Activated B cell treated with CpG ODN at 0.5 μM for 24 hours (primary cell): ENCODE results near the gene ATP2A1. TPM values are rescaled to one million over a fixed set of nuclear protein-coding genes. Genes with fewer than 3 reads are reported as not detected.
A peak's percentile ranks its signal among the peaks of the same experiment; 100 is the strongest.

Experiments
- ATAC-seq: fragments of 200-7000 bp; cut with Tn5 transposase; one replicate; pipeline ENCODE4 v1.10.0; 2021; ENCODE audit warnings: low read depth, mild to moderate bottlenecking, moderate library complexity
- CTCF ChIA-PET: fragments of 350-600 bp; sonication (Branson Sonifier 250); formaldehyde crosslinking; loops from one replicate; lab custom pipeline; 2021; ENCODE audit warnings: antibody characterized with exemption; lab: Charles Lee
- POLR2A ChIA-PET: fragments of 350-600 bp; sonication (Branson Sonifier 250); formaldehyde crosslinking; loops from one replicate; lab custom pipeline; 2021; ENCODE audit warnings: antibody characterized with exemption; lab: Charles Lee
- DNase-seq: peaks from one replicate; pipeline ENCODE4 v3.0.0; 2022
- H3K27ac Mint-ChIP-seq: one replicate; pipeline ENCODE4 v1.8.0; 2020; ENCODE audit warnings: mixed read lengths
- H3K27me3 Mint-ChIP-seq: one replicate; pipeline ENCODE4 v1.8.0; 2021; ENCODE audit warnings: mixed read lengths
- H3K36me3 Mint-ChIP-seq: one replicate; pipeline ENCODE4 v1.8.0; 2021; ENCODE audit warnings: low read depth, mixed read lengths
- H3K4me1 Mint-ChIP-seq: one replicate; pipeline ENCODE4 v1.8.0; 2021; ENCODE audit warnings: mixed read lengths
- H3K4me3 Mint-ChIP-seq: one replicate; pipeline ENCODE4 v1.8.0; 2020; ENCODE audit warnings: mild to moderate bottlenecking, mixed read lengths
- H3K9me3 Mint-ChIP-seq: one replicate; pipeline ENCODE4 v1.8.0; 2020; ENCODE audit warnings: mixed read lengths
- intact Hi-C: fragments of 100-400 bp; cut with micrococcal nuclease; formaldehyde crosslinking; loops from one replicate; pipeline ENCODE4 v1.15.1; 2024
- total RNA-seq: library from RNA; stranded (reverse); gene quantifications from 2 replicates; pipeline ENCODE4 v1.2.3, GENCODE V29; 2022
- TF ChIP-seq, protein P1 (sequence below): fragments of 200-600 bp; IDR thresholded peaks from one replicate; pipeline ENCODE4 v1.8.0; 2022; ENCODE audit warnings: antibody characterized with exemption, mild to moderate bottlenecking

Gene ATP2A1
- total RNA-seq, 1 donor from 2014 or later, result 1.0 TPM

DNA sequence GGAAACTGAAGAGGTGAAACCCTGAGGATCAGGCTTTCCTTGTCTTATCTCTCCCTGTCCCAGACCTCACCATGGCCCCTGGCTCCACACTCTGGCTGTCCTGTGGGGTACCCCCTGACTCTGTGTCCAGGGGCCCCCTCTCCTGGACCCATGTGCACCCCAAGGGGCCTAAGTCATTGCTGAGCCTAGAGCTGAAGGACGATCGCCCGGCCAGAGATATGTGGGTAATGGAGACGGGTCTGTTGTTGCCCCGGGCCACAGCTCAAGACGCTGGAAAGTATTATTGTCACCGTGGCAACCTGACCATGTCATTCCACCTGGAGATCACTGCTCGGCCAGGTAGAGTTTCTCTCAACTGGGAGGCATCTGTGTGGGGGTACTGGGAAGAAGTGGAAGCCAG is 54.9 kb downstream of the ATP2A1 start:
- DNase-seq (no peak), ATAC-seq (no peak)
- Mint-ChIP-seq H3K4me1 (peaks cover 74% of the 10 kb centered on the region), H3K27me3 (no peaks in the 10 kb centered on the region), H3K36me3 (peaks cover 52% of the 10 kb centered on the region), H3K4me3 (peak overlapping the region; percentile 99), H3K9me3 (no peaks in the 10 kb centered on the region), H3K27ac (peak overlapping the region; percentile 98)
- ChIA-PET CTCF (interaction anchor here (1.0 to 7.4 kb wide), 5 partner anchors 10 to 60 kb away, joined by 4 to 51 read pairs (median 4); partner anchors contain the start of gene NFATC2IP), POLR2A (interaction anchor here (0.6 to 12.8 kb wide), 13 partner anchors 10 to 110 kb away, joined by 3 to 192 read pairs (median 15); partner anchors contain the start of genes ATP2A1, ATXN2L, NFATC2IP and RABEP2)
- TF ChIP-seq, protein P1, sequence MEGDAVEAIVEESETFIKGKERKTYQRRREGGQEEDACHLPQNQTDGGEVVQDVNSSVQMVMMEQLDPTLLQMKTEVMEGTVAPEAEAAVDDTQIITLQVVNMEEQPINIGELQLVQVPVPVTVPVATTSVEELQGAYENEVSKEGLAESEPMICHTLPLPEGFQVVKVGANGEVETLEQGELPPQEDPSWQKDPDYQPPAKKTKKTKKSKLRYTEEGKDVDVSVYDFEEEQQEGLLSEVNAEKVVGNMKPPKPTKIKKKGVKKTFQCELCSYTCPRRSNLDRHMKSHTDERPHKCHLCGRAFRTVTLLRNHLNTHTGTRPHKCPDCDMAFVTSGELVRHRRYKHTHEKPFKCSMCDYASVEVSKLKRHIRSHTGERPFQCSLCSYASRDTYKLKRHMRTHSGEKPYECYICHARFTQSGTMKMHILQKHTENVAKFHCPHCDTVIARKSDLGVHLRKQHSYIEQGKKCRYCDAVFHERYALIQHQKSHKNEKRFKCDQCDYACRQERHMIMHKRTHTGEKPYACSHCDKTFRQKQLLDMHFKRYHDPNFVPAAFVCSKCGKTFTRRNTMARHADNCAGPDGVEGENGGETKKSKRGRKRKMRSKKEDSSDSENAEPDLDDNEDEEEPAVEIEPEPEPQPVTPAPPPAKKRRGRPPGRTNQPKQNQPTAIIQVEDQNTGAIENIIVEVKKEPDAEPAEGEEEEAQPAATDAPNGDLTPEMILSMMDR, result no peak
- intact Hi-C loops, result loop anchor here (5.0 kb wide), 1 partner anchor 441 kb away; the partner anchor contains the start of genes APOBR and CLN3

DNA sequence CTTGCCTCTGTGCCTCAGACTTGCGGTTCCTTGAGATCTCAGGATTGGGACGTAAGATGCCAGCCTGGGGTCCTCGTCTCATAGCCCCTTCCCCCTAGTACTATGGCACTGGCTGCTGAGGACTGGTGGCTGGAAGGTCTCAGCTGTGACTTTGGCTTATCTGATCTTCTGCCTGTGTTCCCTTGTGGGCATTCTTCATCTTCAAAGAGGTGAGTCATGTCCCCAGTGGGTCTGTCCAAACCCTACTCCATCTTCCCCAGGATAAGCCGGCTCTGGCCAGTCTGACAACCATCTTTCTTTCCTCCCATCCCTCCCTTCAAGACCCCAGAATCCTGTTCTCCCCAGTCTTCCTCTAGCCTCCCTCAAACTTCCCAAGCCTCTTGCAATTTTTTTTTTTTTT is 57.1 kb downstream of the ATP2A1 start:
- Mint-ChIP-seq H3K4me3 (peak overlapping the region; percentile 68), H3K9me3 (no peaks in the 10 kb centered on the region), H3K27ac (peak overlapping the region; percentile 77), H3K4me1 (peaks cover 68% of the 10 kb centered on the region), H3K27me3 (no peaks in the 10 kb centered on the region), H3K36me3 (peaks cover 69% of the 10 kb centered on the region)
- intact Hi-C loops, result no loop called here
- TF ChIP-seq, protein P1, result no peak
- CTCF ChIA-PET, result interaction anchor here (2.5 to 7.4 kb wide), 2 partner anchors 9 to 12 kb away, joined by 8 to 51 read pairs; no protein-coding TSS in a partner anchor
- ATAC-seq (no peak), DNase-seq (no peak)
- POLR2A ChIA-PET, result interaction anchor here (0.7 to 12.8 kb wide), 5 partner anchors 9 to 111 kb away, joined by 3 to 192 read pairs (median 7); partner anchors contain the start of gene RABEP2

DNA sequence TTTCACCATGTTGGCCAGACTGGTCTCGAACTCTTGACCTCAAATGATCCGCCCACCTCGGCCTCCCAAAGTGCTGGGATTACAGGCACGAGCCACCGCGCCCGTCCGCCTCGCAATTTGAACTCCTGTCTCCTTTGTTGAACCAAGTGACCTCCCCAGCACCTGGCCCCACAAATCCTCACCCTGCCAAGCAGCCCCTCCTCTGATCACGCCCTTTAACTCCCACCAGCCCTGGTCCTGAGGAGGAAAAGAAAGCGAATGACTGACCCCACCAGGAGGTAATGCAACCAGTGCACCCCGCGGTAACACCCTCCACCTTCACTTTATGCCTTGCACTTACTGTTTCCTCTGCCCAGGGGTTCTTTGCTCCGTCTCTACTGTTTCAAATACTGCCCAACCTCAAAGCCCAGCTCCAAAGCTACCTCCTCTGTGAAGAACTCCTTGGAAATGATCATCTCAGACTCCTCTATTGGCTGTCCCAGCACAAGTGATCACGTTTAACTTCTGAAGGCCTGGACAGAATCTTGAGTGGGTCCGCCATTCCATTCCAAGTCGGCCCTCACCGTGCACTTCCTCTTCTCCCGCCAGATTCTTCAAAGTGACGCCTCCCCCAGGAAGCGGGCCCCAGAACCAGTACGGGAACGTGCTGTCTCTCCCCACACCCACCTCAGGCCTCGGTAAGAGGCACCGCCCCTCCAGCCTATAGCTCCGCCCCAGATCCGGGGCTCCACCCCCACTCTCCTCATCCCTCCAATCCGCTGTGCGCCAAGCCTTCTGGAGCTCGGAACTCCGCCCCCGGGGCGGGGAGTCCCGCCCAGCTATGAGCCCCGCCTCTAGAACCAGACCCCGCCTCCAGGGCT is 57.9 kb downstream of the ATP2A1 start:
- Mint-ChIP-seq H3K4me3 (peak overlapping the region; percentile 67), H3K27ac (peak overlapping the region; percentile 77), H3K9me3 (no peaks in the 10 kb centered on the region), H3K36me3 (peaks cover 70% of the 10 kb centered on the region), H3K4me1 (peaks cover 59% of the 10 kb centered on the region), H3K27me3 (no peaks in the 10 kb centered on the region)
- DNase-seq, result peak; percentile 74
- TF ChIP-seq, protein P1, result no peak
- peak; percentile 92 for ATAC-seq
- ChIA-PET POLR2A (interaction anchor here (0.7 to 12.8 kb wide), 11 partner anchors 9 to 114 kb away, joined by 3 to 192 read pairs (median 4); partner anchors contain the start of genes ATP2A1, ATXN2L, NFATC2IP and RABEP2), CTCF (interaction anchor here (0.9 to 7.4 kb wide), 3 partner anchors 8 to 13 kb away, joined by 6 to 51 read pairs (median 8); no protein-coding TSS in a partner anchor)
- intact Hi-C loops, result loop anchor here (1.0 kb wide), 1 partner anchor 12 kb away; no protein-coding TSS in a partner anchor

DNA sequence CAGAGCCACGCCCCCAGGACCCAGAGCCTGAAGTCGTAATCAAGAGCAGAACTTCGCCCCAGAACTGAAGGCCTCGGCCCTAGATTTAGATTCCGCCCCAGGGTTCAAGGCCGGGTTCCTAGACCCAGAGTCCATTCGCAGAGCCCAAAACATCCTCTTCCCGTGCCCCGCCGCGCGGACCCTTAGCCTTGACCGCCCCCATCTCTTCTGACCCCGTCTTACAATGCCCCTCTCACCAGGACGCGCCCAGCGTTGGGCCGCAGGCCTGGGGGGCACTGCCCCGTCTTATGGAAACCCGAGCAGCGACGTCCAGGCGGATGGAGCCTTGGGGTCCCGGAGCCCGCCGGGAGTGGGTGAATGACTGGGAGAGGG is 58.5 kb downstream of the ATP2A1 start:
- H3K4me1 Mint-ChIP-seq, result peaks cover 53% of the 10 kb centered on the region
- no peaks in the 10 kb centered on the region for H3K9me3 Mint-ChIP-seq
- H3K36me3 Mint-ChIP-seq, result peaks cover 69% of the 10 kb centered on the region
- ATAC-seq (no peak), DNase-seq (no peak)
- H3K27ac Mint-ChIP-seq, result peak overlapping the region; percentile 70
- TF ChIP-seq, protein P1, result no peak
- intact Hi-C loops, result loop anchor here (1.0 kb wide), 1 partner anchor 12 kb away; no protein-coding TSS in a partner anchor
- no peak overlapping the region for H3K4me3 Mint-ChIP-seq
- no peaks in the 10 kb centered on the region for H3K27me3 Mint-ChIP-seq
- CTCF ChIA-PET, result interaction anchor here (0.9 to 2.5 kb wide), 2 partner anchors 9 to 13 kb away, joined by 6 to 8 read pairs; no protein-coding TSS in a partner anchor
- POLR2A ChIA-PET, result interaction anchor here (0.9 to 12.8 kb wide), 9 partner anchors 8 to 114 kb away, joined by 3 to 192 read pairs (median 5); partner anchors contain the start of genes ATP2A1, ATXN2L, NFATC2IP and RABEP2
